Measurements from ENCODE around the gene SLC43A2.

The SLC43A2 gene

DNA sequence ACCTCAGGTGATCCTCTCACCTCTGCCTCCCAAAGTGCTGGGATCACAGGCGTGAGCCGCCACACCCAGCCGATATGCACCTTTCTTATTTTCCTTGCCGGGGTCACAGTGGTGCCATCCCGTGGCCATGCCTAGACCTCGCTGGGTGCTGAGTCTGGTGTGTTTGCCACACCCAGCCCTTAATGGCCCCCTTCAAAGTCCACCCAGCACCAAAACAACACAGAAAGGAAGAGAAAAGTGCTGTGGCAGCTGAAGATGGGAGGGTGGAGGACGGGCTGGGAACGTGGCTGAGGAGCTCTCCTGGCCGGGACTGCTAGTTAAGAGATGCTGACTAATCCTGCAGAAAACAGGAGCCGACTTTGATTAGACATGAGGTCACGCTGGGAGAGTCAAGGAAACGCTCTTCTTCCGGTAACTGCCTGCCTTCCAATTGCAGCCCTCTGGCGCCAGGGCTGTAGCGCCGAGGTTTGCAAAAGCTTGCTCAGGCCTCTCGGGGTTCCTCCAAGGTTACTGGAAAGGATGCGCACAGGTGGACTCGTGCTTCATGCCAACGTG lies 10.9 kb downstream of the SLC43A2 start:
- peaks cover 8% of the 10 kb centered on the region; the same call in 1 of the 2 replicates for H3K36me3 ChIP-seq (ENCODE audit: control insufficient read depth, insufficient read depth, low read length)
- no peaks in the 10 kb centered on the region for H3K27me3 ChIP-seq (ENCODE audit: control insufficient read depth, insufficient read depth, low read length)
- no peak overlapping the region for H3K4me3 ChIP-seq (ENCODE audit: low read depth, low read length)
- H3K9me3 ChIP-seq (ENCODE audit: control insufficient read depth, insufficient read depth, low read length): no peaks in the 10 kb centered on the region
- H3K27ac ChIP-seq (ENCODE audit: low read depth, low read length): no peak overlapping the region
- H3K9ac ChIP-seq (ENCODE audit: low read depth, low read length): no peak overlapping the region
- no peaks in the 10 kb centered on the region for H3K4me1 ChIP-seq (ENCODE audit: control insufficient read depth, insufficient read depth, low read length)

DNA sequence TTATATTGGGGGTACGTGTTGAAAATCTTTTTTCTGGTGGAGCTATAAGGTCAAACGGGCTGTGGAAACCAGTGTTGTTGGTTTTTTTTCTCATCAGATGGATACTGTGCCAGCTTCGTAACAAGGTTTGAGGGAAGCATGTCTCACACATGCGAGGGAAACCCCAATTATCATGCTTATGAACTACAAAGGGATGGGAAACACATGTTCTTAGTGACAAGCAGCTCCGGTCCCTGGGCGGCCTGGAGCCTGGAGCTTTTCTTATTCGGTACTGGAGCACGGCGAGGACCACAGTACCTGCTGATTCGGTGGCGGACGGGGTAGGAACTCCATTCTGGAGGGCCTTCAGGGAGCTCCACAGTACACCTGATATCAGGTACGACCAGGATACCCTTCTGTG lies 12.5 kb downstream of the SLC43A2 start:
- no peak overlapping the region for H3K4me3 ChIP-seq (ENCODE audit: low read depth, low read length)
- H3K4me1 ChIP-seq (ENCODE audit: control insufficient read depth, insufficient read depth, low read length): no peaks in the 10 kb centered on the region
- no peak overlapping the region for H3K27ac ChIP-seq (ENCODE audit: low read depth, low read length)
- no peaks in the 10 kb centered on the region for H3K9me3 ChIP-seq (ENCODE audit: control insufficient read depth, insufficient read depth, low read length)
- H3K27me3 ChIP-seq (ENCODE audit: control insufficient read depth, insufficient read depth, low read length): no peaks in the 10 kb centered on the region
- H3K36me3 ChIP-seq (ENCODE audit: control insufficient read depth, insufficient read depth, low read length): peaks cover 8% of the 10 kb centered on the region; the same call in 1 of the 2 replicates
- H3K9ac ChIP-seq (ENCODE audit: low read depth, low read length): no peak overlapping the region

DNA sequence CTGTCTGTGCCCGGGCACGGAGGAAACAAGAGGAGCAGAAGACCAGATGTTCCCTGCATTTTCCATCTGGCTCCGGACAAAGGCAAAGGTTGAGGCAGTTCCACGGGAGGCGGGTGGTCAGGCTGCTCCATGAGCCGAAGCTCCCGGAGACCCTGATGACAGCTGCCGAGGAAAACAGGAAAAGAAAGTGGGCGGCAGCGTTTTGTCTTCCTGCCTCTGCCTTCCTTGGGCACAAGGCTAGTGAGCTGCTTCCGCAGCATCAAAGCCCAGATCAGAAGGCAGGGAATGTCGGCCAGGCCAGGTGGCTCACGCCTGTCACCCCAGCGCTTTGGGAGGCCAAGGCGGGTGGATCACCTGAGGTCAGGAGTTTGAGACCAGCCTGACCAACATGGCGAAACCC lies 16.2 kb downstream of the SLC43A2 start:
- no peaks in the 10 kb centered on the region for H3K9me3 ChIP-seq (ENCODE audit: control insufficient read depth, insufficient read depth, low read length)
- no peak overlapping the region for H3K27ac ChIP-seq (ENCODE audit: low read depth, low read length)

DNA sequence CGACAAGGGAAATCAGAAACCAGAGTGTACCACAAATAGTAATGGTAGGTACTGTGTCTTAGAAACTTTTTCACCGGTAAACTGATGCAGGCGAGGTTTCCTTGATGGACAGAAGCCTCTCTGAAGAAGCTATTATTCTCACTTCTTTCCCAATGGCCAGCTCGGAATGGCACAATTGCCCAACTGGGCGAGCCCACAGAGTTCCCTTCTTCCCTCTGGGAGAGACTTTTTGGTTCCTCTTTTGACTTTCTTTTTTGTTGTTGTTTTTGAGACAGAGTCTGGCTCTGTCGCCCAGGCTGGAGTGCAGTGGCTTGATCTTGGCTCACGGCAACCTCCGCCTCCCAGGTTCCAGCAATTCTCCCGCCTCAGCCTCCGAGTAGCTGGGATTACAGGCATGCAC lies 16.9 kb downstream of the SLC43A2 start:
- no peak overlapping the region for H3K9ac ChIP-seq (ENCODE audit: low read depth, low read length)
- no peaks in the 10 kb centered on the region for H3K4me1 ChIP-seq (ENCODE audit: control insufficient read depth, insufficient read depth, low read length)
- H3K27me3 ChIP-seq (ENCODE audit: control insufficient read depth, insufficient read depth, low read length): no peaks in the 10 kb centered on the region
- H3K4me3 ChIP-seq (ENCODE audit: low read depth, low read length): no peak overlapping the region
- peaks cover 8% of the 10 kb centered on the region; the same call in 1 of the 2 replicates for H3K36me3 ChIP-seq (ENCODE audit: control insufficient read depth, insufficient read depth, low read length)
- no peak overlapping the region for H3K27ac ChIP-seq (ENCODE audit: low read depth, low read length)
- H3K9me3 ChIP-seq (ENCODE audit: control insufficient read depth, insufficient read depth, low read length): no peaks in the 10 kb centered on the region

More for the DNA sequence above, 16.2 kb downstream of the SLC43A2 start:
- peaks cover 8% of the 10 kb centered on the region; the same call in 1 of the 2 replicates for H3K36me3 ChIP-seq (ENCODE audit: control insufficient read depth, insufficient read depth, low read length)
- no peaks in the 10 kb centered on the region for H3K4me1 ChIP-seq (ENCODE audit: control insufficient read depth, insufficient read depth, low read length)
- H3K27me3 ChIP-seq (ENCODE audit: control insufficient read depth, insufficient read depth, low read length): no peaks in the 10 kb centered on the region
- no peak overlapping the region for H3K9ac ChIP-seq (ENCODE audit: low read depth, low read length)
- H3K4me3 ChIP-seq (ENCODE audit: low read depth, low read length): no peak overlapping the region

DNA sequence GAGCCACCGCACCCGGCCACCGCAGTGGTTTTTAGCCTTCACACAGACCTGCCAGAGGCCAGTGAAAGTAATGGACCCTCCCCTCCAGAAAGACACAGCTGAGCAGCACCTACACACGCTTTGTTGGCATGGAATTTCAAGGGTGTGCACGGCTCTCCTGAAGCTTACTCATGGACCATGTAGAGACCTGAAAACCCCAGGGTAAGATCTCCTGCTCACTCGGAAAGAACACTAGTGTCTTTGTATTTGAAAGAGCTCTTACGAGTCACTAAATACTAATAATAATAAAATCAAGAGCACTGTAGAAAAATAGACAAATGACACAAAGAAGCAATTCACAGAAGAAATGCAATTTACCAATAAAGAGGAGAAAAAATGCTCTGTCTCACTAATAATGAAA lies 20.0 kb downstream of the SLC43A2 start:
- Histone ChIP-seq H3K9ac (ENCODE audit: low read depth, low read length) (no peak overlapping the region), H3K4me3 (ENCODE audit: low read depth, low read length) (no peak overlapping the region), H3K9me3 (ENCODE audit: control insufficient read depth, insufficient read depth, low read length) (no peaks in the 10 kb centered on the region), H3K36me3 (ENCODE audit: control insufficient read depth, insufficient read depth, low read length) (no peaks in the 10 kb centered on the region), H3K4me1 (ENCODE audit: control insufficient read depth, insufficient read depth, low read length) (peaks cover 3% of the 10 kb centered on the region; the same call in 1 of the 2 replicates), H3K27me3 (ENCODE audit: control insufficient read depth, insufficient read depth, low read length) (no peaks in the 10 kb centered on the region), H3K27ac (ENCODE audit: low read depth, low read length) (no peak overlapping the region)

DNA sequence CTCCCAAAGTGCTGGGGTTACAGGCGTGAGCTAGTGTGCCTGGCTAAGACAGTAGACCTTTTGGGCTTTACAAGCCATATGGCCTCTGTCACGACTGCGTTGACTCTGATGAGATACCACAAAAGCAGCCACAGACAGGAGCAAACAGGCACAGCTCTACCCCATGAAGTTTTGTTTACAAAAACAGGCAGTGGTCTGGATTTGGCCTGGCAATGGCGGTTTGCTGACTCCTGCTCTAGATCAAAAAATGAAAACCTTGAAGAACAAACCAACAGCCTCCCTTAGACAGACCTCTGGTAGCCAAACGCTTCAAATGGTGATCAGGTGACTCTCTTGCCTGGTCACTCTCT lies 20.7 kb downstream of the SLC43A2 start:
- Histone ChIP-seq H3K36me3 (ENCODE audit: control insufficient read depth, insufficient read depth, low read length) (no peaks in the 10 kb centered on the region), H3K4me1 (ENCODE audit: control insufficient read depth, insufficient read depth, low read length) (peaks cover 3% of the 10 kb centered on the region; the same call in 1 of the 2 replicates)

DNA sequence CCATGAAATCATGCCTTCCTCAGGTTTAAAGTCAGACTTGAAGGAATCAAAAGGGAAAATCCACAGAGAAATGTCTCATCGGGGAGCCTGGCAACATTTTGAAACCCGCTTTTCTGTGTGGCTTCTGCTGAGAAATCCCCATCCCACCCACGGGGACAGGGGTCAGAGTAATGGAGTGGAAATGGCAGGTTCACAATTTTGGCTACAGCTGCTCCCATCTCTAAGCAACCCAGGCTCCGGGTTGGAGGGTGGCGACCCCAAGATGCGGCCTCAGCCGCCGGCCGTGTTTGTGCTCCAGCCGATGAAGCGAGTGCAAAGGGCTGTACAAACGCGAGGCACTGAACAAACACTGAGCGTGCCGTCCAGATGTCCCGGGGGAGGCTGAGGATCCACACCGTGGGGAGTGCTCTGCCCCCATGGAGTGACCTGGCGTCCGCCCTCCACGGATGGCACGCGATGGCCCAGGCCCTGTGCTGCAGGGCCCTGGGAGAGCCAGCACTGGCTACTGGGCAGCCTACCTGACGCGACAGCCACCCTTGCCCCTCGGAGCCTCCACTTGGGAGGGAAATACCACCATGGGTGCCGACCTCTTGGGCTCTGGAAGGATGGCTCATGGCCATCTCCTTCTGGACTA lies 22.2 kb downstream of the SLC43A2 start:
- Histone ChIP-seq H3K4me3 (ENCODE audit: low read depth, low read length) (no peak overlapping the region), H3K9me3 (ENCODE audit: control insufficient read depth, insufficient read depth, low read length) (no peaks in the 10 kb centered on the region), H3K27me3 (ENCODE audit: control insufficient read depth, insufficient read depth, low read length) (no peaks in the 10 kb centered on the region), H3K27ac (ENCODE audit: low read depth, low read length) (no peak overlapping the region), H3K4me1 (ENCODE audit: control insufficient read depth, insufficient read depth, low read length) (peaks cover 3% of the 10 kb centered on the region; the same call in 1 of the 2 replicates), H3K9ac (ENCODE audit: low read depth, low read length) (no peak overlapping the region), H3K36me3 (ENCODE audit: control insufficient read depth, insufficient read depth, low read length) (no peaks in the 10 kb centered on the region)

More for the DNA sequence above, 20.7 kb downstream of the SLC43A2 start:
- H3K9ac ChIP-seq (ENCODE audit: low read depth, low read length): no peak overlapping the region
- no peak overlapping the region for H3K4me3 ChIP-seq (ENCODE audit: low read depth, low read length)
- no peaks in the 10 kb centered on the region for H3K9me3 ChIP-seq (ENCODE audit: control insufficient read depth, insufficient read depth, low read length)
- no peaks in the 10 kb centered on the region for H3K27me3 ChIP-seq (ENCODE audit: control insufficient read depth, insufficient read depth, low read length)
- no peak overlapping the region for H3K27ac ChIP-seq (ENCODE audit: low read depth, low read length)

DNA sequence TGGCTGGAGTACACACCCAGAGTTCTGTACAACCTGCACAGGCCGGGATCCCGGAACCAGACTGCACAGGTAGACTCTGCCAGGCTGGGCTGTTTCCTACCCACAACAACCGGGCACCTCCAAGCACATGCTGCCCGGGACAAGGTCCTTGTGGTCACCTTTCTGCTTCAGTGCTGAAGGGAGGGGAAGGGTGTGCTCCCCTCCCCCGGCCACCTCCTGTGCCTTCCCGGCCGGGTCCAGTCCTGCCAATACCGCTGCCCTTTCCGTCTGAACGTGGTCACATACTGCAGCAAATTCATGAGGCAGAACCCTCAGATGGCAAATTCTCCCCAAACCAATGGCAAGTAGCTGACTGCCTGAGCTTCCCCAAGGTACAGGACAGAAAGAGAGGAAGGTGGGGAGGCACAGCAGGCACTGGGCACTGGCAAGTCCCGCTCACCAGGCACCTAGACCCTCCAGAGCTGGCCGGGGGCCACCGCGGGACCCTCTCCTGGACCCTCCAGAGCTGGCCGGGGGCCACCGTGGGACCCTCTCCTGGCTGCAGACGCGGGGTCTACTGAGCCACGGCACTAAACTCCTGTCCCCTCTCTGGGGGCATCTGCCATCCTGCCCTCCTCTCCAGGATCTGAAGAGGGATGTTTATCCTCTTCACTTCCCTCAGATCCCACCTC lies 22.8 kb downstream of the SLC43A2 start:
- peaks cover 3% of the 10 kb centered on the region; the same call in 1 of the 2 replicates for H3K4me1 ChIP-seq (ENCODE audit: control insufficient read depth, insufficient read depth, low read length)
- H3K27ac ChIP-seq (ENCODE audit: low read depth, low read length): no peak overlapping the region
- H3K36me3 ChIP-seq (ENCODE audit: control insufficient read depth, insufficient read depth, low read length): no peaks in the 10 kb centered on the region
- no peak overlapping the region for H3K9ac ChIP-seq (ENCODE audit: low read depth, low read length)
- no peaks in the 10 kb centered on the region for H3K9me3 ChIP-seq (ENCODE audit: control insufficient read depth, insufficient read depth, low read length)
- H3K27me3 ChIP-seq (ENCODE audit: control insufficient read depth, insufficient read depth, low read length): no peaks in the 10 kb centered on the region
- H3K4me3 ChIP-seq (ENCODE audit: low read depth, low read length): no peak overlapping the region

DNA sequence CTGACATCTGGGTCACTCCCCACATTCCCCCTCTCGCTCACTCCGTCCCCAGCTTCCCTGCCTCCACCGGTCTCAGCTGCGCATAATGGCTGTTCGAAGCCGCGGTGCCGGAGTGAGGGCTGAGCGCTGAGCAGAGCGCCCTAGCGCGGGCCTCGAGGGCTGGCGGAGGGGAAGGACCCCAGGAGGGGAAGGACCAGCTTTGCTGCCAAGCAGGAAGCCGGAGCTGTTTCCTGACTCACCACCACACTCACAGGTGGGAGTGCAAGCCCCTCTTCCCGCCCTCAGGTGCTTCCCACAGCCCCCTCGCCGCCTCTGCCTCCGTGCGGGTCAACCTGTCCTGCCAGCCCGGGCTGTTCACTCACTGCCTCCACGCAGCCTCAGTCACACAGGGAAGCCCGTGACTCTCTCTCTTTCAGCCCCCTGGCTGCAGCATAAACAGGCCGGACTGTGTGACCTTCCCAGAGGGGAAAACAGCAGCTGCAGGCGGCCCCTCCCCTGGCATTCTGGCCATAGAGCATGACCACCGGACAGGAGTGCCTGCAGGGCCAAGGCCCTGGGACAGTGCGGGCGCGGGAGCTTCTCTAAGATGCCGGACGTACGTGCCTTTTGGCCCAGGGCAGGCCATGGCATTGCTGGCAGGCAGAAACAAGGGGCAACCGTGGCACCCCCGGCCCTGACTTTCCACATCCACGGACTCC lies 23.7 kb downstream of the SLC43A2 start:
- no peaks in the 10 kb centered on the region for H3K9me3 ChIP-seq (ENCODE audit: control insufficient read depth, insufficient read depth, low read length)
- H3K4me1 ChIP-seq (ENCODE audit: control insufficient read depth, insufficient read depth, low read length): peaks cover 3% of the 10 kb centered on the region; the same call in 1 of the 2 replicates
- H3K36me3 ChIP-seq (ENCODE audit: control insufficient read depth, insufficient read depth, low read length): no peaks in the 10 kb centered on the region

DNA sequence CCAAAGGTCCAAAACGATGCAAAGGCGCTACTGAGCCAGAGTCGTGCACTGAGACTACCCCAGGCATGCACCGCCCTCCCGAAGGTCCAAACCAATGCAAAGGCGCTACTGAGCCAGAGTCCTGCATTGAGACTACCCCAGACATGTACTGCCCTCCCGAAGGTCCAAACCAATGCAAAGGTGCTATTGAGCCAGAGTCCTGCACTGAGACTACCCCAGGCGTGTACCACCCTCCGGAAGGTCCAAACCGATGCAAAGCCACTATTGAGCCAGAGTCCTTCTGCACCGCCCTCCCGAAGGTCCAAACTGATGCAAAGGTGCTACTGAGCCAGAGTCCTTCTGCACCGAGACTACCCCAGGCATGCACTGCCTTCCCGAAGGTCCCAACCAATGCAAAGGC lies 27.1 kb downstream of the SLC43A2 start:
- peaks cover 3% of the 10 kb centered on the region; the same call in 1 of the 2 replicates for H3K4me1 ChIP-seq (ENCODE audit: control insufficient read depth, insufficient read depth, low read length)
- H3K36me3 ChIP-seq (ENCODE audit: control insufficient read depth, insufficient read depth, low read length): no peaks in the 10 kb centered on the region
- no peak overlapping the region for H3K27ac ChIP-seq (ENCODE audit: low read depth, low read length)
- H3K9ac ChIP-seq (ENCODE audit: low read depth, low read length): no peak overlapping the region
- H3K4me3 ChIP-seq (ENCODE audit: low read depth, low read length): no peak overlapping the region
- H3K9me3 ChIP-seq (ENCODE audit: control insufficient read depth, insufficient read depth, low read length): no peaks in the 10 kb centered on the region
- H3K27me3 ChIP-seq (ENCODE audit: control insufficient read depth, insufficient read depth, low read length): no peaks in the 10 kb centered on the region

More for the DNA sequence above, 23.7 kb downstream of the SLC43A2 start:
- Histone ChIP-seq H3K27ac (ENCODE audit: low read depth, low read length) (peak overlapping the region; percentile 17), H3K9ac (ENCODE audit: low read depth, low read length) (no peak overlapping the region), H3K27me3 (ENCODE audit: control insufficient read depth, insufficient read depth, low read length) (no peaks in the 10 kb centered on the region), H3K4me3 (ENCODE audit: low read depth, low read length) (no peak overlapping the region)

All from HUES48 (cell line).